ENCODE data around the gene TTBK1.

DNA sequence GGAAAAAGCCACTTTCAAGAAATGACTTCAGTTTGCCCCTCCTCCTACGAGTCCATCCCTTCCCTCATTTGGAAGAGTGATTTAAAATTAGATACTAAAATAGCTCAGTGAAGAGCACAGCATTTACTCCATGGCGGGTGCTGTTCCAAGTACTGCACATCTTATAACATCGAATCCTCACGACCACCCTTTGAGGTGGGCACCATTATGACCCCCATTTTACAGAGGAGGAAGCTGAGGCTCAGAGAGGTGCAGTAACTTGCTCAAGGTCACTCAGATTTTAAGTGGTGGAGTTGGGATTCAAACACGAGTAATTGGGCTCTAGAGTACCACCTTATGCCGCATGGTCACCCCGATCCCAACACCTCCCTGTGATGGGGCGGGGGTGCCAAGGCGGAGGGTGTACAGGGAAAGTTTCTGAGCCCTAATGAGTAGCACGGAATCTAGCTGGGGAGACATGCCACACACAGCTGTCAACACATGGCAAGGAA is 25.5 kb downstream of the TTBK1 start:
- TF ChIP-seq, protein P1, sequence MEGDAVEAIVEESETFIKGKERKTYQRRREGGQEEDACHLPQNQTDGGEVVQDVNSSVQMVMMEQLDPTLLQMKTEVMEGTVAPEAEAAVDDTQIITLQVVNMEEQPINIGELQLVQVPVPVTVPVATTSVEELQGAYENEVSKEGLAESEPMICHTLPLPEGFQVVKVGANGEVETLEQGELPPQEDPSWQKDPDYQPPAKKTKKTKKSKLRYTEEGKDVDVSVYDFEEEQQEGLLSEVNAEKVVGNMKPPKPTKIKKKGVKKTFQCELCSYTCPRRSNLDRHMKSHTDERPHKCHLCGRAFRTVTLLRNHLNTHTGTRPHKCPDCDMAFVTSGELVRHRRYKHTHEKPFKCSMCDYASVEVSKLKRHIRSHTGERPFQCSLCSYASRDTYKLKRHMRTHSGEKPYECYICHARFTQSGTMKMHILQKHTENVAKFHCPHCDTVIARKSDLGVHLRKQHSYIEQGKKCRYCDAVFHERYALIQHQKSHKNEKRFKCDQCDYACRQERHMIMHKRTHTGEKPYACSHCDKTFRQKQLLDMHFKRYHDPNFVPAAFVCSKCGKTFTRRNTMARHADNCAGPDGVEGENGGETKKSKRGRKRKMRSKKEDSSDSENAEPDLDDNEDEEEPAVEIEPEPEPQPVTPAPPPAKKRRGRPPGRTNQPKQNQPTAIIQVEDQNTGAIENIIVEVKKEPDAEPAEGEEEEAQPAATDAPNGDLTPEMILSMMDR (IDR thresholded peaks at IDR 0.05): no peak
- no peak for TF ChIP-seq POLR2A (IDR thresholded peaks at IDR 0.05)

All from suprapubic skin (tissue), 3 donors.